HepG2 (cell line): ENCODE measurements around the gene CLIC6. TPM values are rescaled to one million over a fixed set of nuclear protein-coding genes. Genes with fewer than 3 reads are reported as not detected.

Source experiments
- ARNTL ChIP-seq: sonication (generic); formaldehyde crosslinking; IDR thresholded peaks from 2 replicates; pipeline ENCODE4 v1.4.0; 2020; ENCODE audit warnings: mild to moderate bottlenecking, missing genetic modification reagents
- DNMT3B ChIP-seq: conservative IDR thresholded peaks from 2 replicates; pipeline ENCODE4 v1.6.1; 2016; ENCODE audit warnings: missing biosample characterization, control low read depth
- ELF3 ChIP-seq: IDR thresholded peaks from 2 replicates; pipeline ENCODE4 v1.6.1; 2016; ENCODE audit warnings: missing genetic modification reagents, missing compliant biosample characterization
- GLI4 ChIP-seq: sonication (generic); formaldehyde crosslinking; IDR thresholded peaks from 2 replicates; pipeline ENCODE4 v1.5.1; 2020; ENCODE audit warnings: missing genetic modification reagents, mild to moderate bottlenecking, moderate library complexity, borderline replicate concordance
- HNF4G ChIP-seq, 2 experiments: sonication (generic) in 1 of 2; formaldehyde crosslinking in 1 of 2; IDR thresholded peaks; 2 replicates each; pipeline versions ENCODE4 v1.4.0 to v1.6.1; 2011 to 2020; ENCODE audit warnings: borderline replicate concordance in 2 of 2, low read depth in 2 of 2, mild to moderate bottlenecking in 2 of 2, low read length in 1 of 2, missing genetic modification reagents in 1 of 2, moderate library complexity in 1 of 2
- KDM2A ChIP-seq: sonication (generic); formaldehyde crosslinking; IDR thresholded peaks from 2 replicates; pipeline ENCODE4 v1.4.0; 2020; ENCODE audit warnings: low read depth, missing genetic modification reagents, borderline replicate concordance
- MLLT10 ChIP-seq: sonication (generic); formaldehyde crosslinking; IDR thresholded peaks from 2 replicates; pipeline ENCODE4 v1.4.0; 2020; ENCODE audit warnings: missing genetic modification reagents
- NFIC ChIP-seq: IDR thresholded peaks from 2 replicates; pipeline ENCODE4 v1.6.1; 2012; ENCODE audit warnings: mild to moderate bottlenecking, low read length, inconsistent platforms
- SMAD1 ChIP-seq: sonication (generic); formaldehyde crosslinking; IDR thresholded peaks from 2 replicates; pipeline ENCODE4 v1.4.0; 2020; ENCODE audit warnings: missing genetic modification reagents, low read depth, mild to moderate bottlenecking, borderline replicate concordance
- ZNF432 ChIP-seq: sonication (generic); formaldehyde crosslinking; IDR thresholded peaks from 2 replicates; pipeline ENCODE4 v1.5.0; 2020; ENCODE audit warnings: missing genetic modification reagents, mild to moderate bottlenecking, borderline replicate concordance
- ZNF468 ChIP-seq: sonication (generic); formaldehyde crosslinking; IDR thresholded peaks from 2 replicates; pipeline ENCODE4 v1.8.0; 2022; ENCODE audit warnings: mild to moderate bottlenecking, moderate library complexity, missing genetic modification reagents
- ZNF772 ChIP-seq: sonication (generic); formaldehyde crosslinking; IDR thresholded peaks from 2 replicates; pipeline ENCODE4 v1.5.0; 2020; ENCODE audit warnings: mild to moderate bottlenecking, missing genetic modification reagents
- ZZZ3 ChIP-seq: sonication (generic); formaldehyde crosslinking; IDR thresholded peaks from 2 replicates; pipeline ENCODE4 v1.4.0; 2020; ENCODE audit warnings: missing genetic modification reagents, mild to moderate bottlenecking, borderline replicate concordance
- polyA plus RNA-seq, 8 experiments: library from polyadenylated mRNA; depleted of rRNA in 3 of 8; stranded (reverse) in 7 of 8; unstranded in 1 of 8; fragments of >200 nt; fragmentation: Illumina TruSeq in 4 of 8; extraction: Trizol in 4 of 8; gene quantifications; 2 replicates each; pipeline versions ENCODE4 v1.2.1 to v1.2.3, GENCODE V29; 2011 to 2016; ENCODE audit warnings: low read depth in 4 of 8, missing spikeins in 1 of 8, mixed read lengths in 1 of 8; ENCODE audit not compliant: insufficient read depth in 1 of 8
- total RNA-seq, 5 experiments: library from RNA; depleted of rRNA; stranded (reverse); fragments of >200 nt; fragmentation: Illumina TruSeq; extraction: Trizol; gene quantifications; 2 replicates each; pipeline ENCODE4 v1.2.3, GENCODE V29; 2016; ENCODE audit warnings: low read depth in 1 of 5
- TF ChIP-seq, protein P1 (sequence below): sonication (generic); formaldehyde crosslinking; IDR thresholded peaks from 2 replicates; pipeline ENCODE4 v1.4.0; 2020; ENCODE audit warnings: missing genetic modification reagents, mild to moderate bottlenecking, borderline replicate concordance
- TF ChIP-seq, protein P2 (sequence below): sonication (generic); formaldehyde crosslinking; conservative IDR thresholded peaks from 2 replicates; pipeline ENCODE4 v1.8.0; 2022; ENCODE audit warnings: missing genetic modification reagents
- TF ChIP-seq, protein P3 (sequence below): sonication (generic); formaldehyde crosslinking; IDR thresholded peaks from 2 replicates; pipeline ENCODE4 v1.4.0; 2020; ENCODE audit warnings: missing genetic modification reagents
- TF ChIP-seq, protein P4 (sequence below): sonication (generic); formaldehyde crosslinking; IDR thresholded peaks from 2 replicates; pipeline ENCODE4 v1.4.0; 2020; ENCODE audit warnings: missing genetic modification reagents, borderline replicate concordance

The CLIC6 gene
- total and polyA plus RNA-seq, 2 of the 13 experiments (the other 11 are each of a cell fraction or from before 2014, with no cell fraction given) = not detected

DNA sequence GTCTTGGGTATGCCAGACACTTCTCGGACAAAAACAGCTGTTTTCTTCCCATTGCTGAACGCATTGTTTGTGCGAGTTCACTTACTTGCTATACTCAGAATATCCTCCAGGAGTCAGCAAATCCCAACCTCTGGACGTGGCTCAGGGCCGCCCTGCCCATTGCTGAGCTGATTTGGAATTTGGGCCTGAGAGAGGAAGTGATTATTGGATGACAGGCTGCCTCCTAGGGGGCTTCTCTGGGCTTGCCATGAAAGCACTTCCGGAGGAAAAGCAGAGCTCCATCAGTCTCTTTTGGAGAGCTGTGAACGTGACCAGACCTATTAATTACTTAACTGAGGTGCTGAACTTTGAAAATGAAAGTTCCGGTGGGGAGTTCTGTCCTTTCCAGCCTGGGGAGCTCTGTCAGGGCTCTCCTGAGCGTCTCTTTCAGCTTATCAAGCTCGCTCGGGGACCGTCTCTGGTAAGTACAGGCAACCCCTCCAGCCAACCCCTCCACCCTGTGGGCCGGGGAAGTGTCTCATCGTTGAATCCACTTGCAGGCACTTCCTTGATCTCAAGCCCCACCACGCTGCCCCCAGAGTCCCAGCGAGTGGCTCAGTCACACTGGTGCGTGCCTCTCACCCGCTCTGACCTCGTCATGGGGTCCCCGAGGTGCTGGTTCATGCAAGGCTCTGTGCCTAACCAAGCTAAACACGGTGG, 76.9 kb downstream of the CLIC6 start (continued):
- TF ChIP-seq ZNF432 (CRISPR knock-in tag) = no peak
- TF ChIP-seq ZNF772 (CRISPR knock-in tag) = no peak; the same call in 1 of the 2 replicates
- no peak for TF ChIP-seq MLLT10
- TF ChIP-seq ARNTL (CRISPR knock-in tag) = no peak
- TF ChIP-seq DNMT3B (CRISPR knock-in tag) = no peak
- TF ChIP-seq, protein P1, sequence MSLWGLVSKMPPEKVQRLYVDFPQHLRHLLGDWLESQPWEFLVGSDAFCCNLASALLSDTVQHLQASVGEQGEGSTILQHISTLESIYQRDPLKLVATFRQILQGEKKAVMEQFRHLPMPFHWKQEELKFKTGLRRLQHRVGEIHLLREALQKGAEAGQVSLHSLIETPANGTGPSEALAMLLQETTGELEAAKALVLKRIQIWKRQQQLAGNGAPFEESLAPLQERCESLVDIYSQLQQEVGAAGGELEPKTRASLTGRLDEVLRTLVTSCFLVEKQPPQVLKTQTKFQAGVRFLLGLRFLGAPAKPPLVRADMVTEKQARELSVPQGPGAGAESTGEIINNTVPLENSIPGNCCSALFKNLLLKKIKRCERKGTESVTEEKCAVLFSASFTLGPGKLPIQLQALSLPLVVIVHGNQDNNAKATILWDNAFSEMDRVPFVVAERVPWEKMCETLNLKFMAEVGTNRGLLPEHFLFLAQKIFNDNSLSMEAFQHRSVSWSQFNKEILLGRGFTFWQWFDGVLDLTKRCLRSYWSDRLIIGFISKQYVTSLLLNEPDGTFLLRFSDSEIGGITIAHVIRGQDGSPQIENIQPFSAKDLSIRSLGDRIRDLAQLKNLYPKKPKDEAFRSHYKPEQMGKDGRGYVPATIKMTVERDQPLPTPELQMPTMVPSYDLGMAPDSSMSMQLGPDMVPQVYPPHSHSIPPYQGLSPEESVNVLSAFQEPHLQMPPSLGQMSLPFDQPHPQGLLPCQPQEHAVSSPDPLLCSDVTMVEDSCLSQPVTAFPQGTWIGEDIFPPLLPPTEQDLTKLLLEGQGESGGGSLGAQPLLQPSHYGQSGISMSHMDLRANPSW (CRISPR knock-in tag) = no peak
- TF ChIP-seq, protein P2, sequence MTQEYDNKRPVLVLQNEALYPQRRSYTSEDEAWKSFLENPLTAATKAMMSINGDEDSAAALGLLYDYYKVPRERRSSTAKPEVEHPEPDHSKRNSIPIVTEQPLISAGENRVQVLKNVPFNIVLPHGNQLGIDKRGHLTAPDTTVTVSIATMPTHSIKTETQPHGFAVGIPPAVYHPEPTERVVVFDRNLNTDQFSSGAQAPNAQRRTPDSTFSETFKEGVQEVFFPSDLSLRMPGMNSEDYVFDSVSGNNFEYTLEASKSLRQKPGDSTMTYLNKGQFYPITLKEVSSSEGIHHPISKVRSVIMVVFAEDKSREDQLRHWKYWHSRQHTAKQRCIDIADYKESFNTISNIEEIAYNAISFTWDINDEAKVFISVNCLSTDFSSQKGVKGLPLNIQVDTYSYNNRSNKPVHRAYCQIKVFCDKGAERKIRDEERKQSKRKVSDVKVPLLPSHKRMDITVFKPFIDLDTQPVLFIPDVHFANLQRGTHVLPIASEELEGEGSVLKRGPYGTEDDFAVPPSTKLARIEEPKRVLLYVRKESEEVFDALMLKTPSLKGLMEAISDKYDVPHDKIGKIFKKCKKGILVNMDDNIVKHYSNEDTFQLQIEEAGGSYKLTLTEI (CRISPR knock-in tag) = no peak
- TF ChIP-seq ZNF468 (CRISPR knock-in tag) = no peak
- no peak for TF ChIP-seq NFIC
- TF ChIP-seq, protein P3, sequence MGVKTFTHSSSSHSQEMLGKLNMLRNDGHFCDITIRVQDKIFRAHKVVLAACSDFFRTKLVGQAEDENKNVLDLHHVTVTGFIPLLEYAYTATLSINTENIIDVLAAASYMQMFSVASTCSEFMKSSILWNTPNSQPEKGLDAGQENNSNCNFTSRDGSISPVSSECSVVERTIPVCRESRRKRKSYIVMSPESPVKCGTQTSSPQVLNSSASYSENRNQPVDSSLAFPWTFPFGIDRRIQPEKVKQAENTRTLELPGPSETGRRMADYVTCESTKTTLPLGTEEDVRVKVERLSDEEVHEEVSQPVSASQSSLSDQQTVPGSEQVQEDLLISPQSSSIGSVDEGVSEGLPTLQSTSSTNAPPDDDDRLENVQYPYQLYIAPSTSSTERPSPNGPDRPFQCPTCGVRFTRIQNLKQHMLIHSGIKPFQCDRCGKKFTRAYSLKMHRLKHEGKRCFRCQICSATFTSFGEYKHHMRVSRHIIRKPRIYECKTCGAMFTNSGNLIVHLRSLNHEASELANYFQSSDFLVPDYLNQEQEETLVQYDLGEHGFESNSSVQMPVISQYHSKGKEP (CRISPR knock-in tag) = no peak
- no peak for TF ChIP-seq SMAD1
- peak; percentile 85 for TF ChIP-seq ELF3 (CRISPR knock-in tag)
- TF ChIP-seq, protein P4, sequence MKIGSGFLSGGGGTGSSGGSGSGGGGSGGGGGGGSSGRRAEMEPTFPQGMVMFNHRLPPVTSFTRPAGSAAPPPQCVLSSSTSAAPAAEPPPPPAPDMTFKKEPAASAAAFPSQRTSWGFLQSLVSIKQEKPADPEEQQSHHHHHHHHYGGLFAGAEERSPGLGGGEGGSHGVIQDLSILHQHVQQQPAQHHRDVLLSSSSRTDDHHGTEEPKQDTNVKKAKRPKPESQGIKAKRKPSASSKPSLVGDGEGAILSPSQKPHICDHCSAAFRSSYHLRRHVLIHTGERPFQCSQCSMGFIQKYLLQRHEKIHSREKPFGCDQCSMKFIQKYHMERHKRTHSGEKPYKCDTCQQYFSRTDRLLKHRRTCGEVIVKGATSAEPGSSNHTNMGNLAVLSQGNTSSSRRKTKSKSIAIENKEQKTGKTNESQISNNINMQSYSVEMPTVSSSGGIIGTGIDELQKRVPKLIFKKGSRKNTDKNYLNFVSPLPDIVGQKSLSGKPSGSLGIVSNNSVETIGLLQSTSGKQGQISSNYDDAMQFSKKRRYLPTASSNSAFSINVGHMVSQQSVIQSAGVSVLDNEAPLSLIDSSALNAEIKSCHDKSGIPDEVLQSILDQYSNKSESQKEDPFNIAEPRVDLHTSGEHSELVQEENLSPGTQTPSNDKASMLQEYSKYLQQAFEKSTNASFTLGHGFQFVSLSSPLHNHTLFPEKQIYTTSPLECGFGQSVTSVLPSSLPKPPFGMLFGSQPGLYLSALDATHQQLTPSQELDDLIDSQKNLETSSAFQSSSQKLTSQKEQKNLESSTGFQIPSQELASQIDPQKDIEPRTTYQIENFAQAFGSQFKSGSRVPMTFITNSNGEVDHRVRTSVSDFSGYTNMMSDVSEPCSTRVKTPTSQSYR (CRISPR knock-in tag) = no peak
- no peak for TF ChIP-seq HNF4G (IDR thresholded peaks at IDR 0.05; ENCODE audit: borderline replicate concordance, low read depth, low read length)
- TF ChIP-seq HNF4G (CRISPR knock-in tag; IDR thresholded peaks at IDR 0.05; ENCODE audit: borderline replicate concordance, low read depth) = no peak
- TF ChIP-seq KDM2A (CRISPR knock-in tag) = peak; percentile 74
- no peak for TF ChIP-seq ZZZ3
- no peak for TF ChIP-seq GLI4 (CRISPR knock-in tag)
